HG03135 (cell line): ENCODE measurements around the gene DLX4.

Experiments
- ATAC-seq: cut with Tn5 transposase; IDR thresholded peaks from one replicate; pipeline ENCODE4 v1.9.1; 2021; ENCODE audit warnings: mild to moderate bottlenecking, moderate library complexity; ENCODE audit not compliant: unreplicated experiment

Gene DLX4

GRCh38 chr17:50003911-50004310 is 34.9 kb downstream of the DLX4 start:
- no peak for ATAC-seq

GRCh38 chr17:50009282-50009681 is 40.3 kb downstream of the DLX4 start:
- no peak for ATAC-seq

- no peak for ATAC-seq
These were observed 44.1 kb downstream of the DLX4 start for GRCh38 chr17:50013079-50013478.

GRCh38 chr17:50014471-50015088 is 45.6 kb downstream of the DLX4 start:
- ATAC-seq, result no peak

GRCh38 chr17:50015146-50015545 is 46.2 kb downstream of the DLX4 start:
- no peak for ATAC-seq

GRCh38 chr17:50018909-50019308 is 49.9 kb downstream of the DLX4 start:
- no peak for ATAC-seq

GRCh38 chr17:50020841-50021599 is 52.0 kb downstream of the DLX4 start:
- ATAC-seq, result no peak

GRCh38 chr17:50021681-50022370 is 52.8 kb downstream of the DLX4 start:
- no peak for ATAC-seq

- no peak for ATAC-seq
These were observed 53.6 kb downstream of the DLX4 start for GRCh38 chr17:50022463-50023130.

GRCh38 chr17:50023520-50023919 is 54.5 kb downstream of the DLX4 start:
- ATAC-seq, result no peak
